Activated CD4-positive, CD25-positive, alpha-beta regulatory T cell treated with anti-CD3 and anti-CD28 coated beads, Interleukin-2, amount 50 U/mL, for 16 hours (primary cell): ENCODE data around the gene KCTD19.
A peak's percentile ranks its signal among the peaks of the same experiment; 100 is the strongest.
"Not testable (repeated sequence)": the region's sequence is repeated elsewhere in the genome, so short reads cannot be mapped to it uniquely, and the experiment has no call there.

Experiments used
- DNase-seq: peaks from one replicate; pipeline ENCODE4 v3.0.0-alpha.2; 2020; ENCODE audit warnings: low read depth, low spot score

KCTD19 gene

DNA sequence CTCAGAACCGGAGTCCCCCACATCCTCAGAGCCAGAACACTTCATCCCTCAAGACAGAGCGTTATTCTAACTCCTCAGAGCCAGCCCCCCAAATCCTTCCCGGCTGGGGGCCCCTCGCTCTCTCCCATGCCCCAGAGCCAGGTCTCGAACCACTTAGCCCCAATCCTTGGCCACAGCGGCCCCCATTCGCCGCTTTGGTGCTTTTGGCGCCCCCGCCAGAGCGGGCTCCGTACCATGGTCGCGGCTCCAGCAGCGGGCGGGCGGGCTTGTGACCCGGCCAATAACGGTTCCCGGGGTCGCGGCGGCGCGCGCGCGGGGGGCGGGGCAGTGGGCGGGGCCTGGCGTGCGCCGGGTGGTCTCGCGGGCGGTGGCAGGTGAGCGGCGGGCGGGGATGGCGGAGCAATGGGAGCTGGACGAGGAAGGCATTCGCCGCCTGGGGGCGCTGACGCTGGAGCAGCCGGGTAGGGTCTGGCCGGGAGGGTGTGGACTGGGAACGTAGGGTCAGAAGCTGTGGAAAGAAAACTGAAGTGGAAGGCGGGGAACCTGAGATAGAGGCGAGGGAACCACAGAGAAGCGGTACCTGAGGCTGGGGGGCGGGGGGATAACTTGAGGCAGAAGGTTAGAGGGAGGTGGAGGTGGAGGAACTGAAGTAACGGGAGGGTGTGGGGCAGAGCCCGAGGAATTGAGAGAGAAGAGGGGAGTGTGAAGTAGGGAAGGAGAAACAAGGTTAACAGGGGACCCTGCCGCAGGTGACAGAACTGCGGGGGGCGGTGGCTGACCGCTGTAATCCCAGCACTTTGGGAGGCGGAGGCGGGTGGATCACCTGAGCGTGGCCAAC lies at the start of gene KCTD19, which contains the start of gene LRRC36:
Gene KCTD19 (minus strand): TSS at position 270 of the 838 bp plus-strand sequence. CDS start 34 bp downstream, at position 236.
Gene LRRC36 (plus strand): TSS at position 344 of the 838 bp plus-strand sequence. CDS start 48 bp downstream, at position 392.
- peak; percentile 10 for DNase-seq

DNA sequence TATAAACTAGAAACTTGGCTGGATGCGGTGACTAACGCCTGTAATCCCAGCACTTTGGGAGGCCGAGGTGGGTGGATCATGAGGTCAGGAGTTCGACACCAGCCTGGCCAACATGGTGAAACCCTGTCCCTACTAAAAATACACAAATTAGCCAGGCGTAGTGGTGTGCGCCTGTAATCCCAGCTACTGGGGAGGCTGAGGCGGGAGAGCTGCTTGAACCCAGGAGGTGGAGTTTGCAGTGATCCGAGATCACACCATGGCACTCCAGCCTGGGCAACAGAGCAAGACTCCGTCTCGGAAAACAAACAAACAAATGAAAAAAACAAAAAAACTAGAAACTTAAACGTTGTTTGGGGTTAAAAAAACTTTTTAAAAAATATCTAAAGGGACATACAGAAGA lies 49.5 kb upstream of the KCTD19 start:
- not testable (repeated sequence) for DNase-seq

DNA sequence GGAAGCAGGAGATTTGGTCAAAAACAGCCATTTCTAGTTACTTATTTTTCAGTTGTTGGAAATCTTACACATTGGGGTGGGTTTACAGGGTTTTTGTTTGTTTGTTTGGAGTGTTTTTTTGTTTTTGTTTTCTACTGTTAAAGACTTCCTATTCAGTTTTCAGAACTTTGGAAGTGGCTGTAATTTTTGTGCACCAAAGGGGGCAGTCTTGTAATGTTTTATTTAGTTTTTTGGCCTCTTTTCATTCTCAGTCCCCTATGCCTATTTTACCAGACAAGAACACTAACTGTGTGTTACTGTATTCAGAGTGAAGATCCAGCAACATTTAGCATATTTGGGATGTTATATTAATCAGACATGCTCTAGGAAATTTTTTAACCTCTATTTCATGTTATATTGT lies 46.1 kb upstream of the KCTD19 start:
- DNase-seq, result no peak

DNA sequence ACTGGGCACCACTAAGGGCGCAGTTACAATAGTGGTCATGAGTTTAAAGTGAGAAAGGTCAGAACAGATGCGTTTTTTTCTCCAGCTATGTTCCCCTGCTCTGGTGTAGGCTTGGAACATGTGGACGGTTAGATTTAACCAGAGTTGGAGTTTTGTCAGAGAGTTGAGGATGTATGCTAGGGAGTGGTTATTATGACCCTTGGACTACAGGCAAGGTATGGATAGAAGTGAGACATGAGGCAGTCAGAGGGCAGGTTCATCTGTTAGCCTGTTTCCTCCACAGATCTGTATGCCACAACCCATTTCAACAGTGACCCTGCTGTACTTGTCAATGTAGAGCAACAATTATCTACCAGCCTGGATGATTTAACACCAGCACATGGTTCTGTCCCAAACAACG lies 44.1 kb upstream of the KCTD19 start:
- no peak for DNase-seq

DNA sequence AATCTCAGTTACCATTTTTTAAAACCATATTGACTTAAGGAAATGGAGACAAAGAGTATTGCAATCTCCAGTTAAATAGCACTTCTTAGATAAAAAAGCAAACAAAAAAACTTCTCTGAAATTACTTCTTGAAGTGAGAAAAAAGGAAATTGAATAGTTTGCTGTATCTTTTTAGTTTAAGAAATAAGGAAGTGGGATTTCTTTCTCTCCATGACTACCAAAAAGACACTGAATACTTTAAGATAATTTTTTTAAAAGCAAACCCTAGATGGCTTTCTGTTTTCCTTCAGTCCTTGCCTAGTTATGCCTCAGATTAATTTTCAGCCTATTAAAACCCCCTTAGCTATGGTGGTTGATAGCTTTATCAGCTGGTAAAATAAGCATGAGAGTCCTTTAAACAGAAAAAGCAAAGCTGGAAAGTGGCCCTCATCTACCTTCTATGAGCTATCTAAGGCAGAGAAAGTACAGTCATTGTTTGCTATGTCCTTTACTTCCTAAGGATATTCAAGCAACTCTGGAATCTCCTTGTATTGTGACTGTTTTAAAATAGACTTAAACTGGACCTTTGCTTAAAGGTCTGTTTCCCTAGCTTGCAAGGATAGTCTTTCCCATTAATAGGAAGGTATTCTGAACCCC lies 38.2 kb upstream of the KCTD19 start:
- DNase-seq, result no peak

DNA sequence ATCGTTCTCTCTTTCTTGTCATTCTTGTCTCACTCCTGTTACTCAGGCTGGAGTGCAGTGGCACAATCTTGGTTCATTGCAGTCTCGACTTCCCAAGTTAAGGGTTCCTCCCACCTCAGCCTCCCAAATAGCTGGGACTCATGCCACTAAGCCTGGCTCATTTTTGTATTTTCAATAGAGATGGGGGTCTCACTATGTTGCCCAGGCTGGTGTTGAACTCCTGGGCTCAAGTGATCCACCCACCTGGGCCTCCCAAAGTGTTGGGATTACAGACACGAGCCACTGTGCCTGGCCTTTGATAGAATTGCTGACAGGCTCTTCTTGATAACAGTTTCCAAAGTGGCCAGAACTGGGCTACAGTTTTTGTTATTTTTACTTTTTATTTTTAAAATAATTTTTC lies 34.5 kb upstream of the KCTD19 start:
- no peak for DNase-seq

DNA sequence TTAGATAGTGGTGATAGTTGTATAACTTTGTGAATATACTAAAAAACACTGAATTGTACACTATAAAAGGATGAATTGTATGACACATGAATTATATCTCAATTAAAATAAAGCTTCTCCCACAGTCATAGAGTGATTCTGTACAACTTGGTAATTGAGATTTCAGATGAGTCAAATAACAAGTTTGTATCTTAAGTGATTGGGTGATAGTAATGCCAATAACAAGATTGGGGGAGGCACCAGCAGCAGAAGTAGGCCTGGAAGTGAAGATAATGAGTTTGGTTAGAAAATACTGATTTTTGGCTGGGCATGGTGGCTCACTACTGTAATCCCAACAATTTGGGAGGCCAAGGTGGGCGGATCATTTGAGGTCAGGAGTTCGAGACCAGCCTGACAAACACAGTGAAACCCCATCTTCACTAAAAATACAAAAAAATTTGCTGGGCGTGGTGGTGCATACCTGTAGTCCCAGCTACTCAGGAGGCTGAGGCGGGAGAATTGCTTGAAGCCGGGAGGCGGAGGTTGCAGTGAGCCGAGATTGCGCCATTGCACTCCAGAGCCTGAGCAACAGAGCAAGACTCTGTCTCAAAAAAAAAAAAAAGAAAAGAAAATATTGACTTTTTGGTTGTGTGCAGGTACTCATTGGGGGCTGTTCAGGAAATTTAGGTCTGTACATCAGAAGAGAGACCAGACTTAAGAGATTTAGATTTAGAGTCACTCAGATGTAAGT lies 33.2 kb upstream of the KCTD19 start:
- DNase-seq, result not testable (repeated sequence)

DNA sequence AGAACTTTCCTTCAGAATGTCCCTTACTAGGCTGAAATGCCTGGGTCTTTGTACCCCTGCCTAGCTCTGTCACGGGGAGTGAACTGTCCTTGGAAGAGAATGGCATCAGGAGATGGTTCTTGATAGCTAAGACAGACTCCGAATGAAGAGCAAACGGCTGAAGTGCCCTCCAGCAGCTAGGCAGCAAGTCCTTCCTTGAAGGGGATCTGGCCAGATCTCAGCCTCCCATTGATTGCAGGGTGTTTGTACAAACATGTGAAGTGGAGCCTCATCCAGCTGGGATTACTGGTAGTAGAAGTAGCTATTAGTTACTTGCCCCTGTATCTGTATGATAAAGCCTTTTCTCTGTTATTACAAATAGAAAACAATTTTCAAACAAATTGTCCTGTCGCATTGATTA lies 31.0 kb upstream of the KCTD19 start:
- DNase-seq, result no peak

DNA sequence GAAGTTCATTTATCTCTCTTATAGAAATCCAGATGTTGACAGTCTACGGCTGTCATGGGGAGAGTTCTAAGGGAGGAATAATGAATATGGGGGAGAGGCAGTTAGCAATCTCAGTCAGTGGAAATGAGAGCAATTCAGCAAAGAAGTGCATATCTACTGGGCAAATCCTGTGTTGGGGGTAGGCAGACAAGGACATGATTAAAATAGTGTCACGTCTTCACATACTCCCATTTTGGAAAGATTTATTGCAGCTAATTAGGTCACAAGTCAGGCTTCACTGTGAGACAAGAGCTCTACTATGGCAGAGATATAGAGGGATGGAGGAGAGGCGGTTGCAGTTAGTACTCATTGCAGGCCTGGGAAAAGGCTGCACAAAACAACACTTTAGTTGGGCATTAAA lies 29.9 kb upstream of the KCTD19 start:
- DNase-seq, result no peak

DNA sequence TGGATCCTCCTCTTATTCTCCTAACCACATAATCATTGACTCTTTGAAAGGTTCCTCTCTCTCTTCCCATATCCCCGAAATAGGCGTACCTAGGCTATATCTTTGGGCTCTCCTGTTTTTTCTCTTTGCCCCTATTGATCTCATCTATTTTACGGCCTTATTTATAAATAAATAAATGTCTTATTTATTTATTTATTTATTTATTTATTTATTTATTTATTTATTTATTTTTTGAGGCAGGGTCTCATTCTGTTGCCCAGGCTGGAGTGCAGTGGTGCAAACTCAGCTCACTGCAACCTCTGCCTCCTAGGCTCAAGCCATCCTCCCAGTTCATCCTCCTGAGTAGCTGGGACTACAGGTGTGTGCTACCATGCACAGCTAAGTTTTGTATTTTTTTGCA lies 25.9 kb upstream of the KCTD19 start:
- not testable (repeated sequence) for DNase-seq

DNA sequence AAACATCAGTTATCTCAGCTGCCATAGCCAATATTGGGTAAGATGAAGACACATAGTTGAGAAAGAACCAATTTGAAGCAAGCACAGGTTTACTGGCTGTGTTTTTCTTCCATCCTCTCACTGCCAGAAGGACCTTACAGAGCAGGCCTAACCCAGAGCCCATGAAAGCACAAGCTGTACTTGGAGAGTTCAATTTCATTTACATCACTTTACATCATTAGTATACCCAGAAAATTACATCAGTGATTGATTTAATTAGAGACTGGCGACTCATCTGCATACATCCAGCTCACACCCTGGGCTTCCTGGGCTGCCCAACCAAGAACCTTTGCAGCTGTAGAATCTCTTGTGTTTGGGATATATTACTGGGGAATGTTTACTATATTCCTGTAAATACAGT lies 23.8 kb upstream of the KCTD19 start:
- no peak for DNase-seq

DNA sequence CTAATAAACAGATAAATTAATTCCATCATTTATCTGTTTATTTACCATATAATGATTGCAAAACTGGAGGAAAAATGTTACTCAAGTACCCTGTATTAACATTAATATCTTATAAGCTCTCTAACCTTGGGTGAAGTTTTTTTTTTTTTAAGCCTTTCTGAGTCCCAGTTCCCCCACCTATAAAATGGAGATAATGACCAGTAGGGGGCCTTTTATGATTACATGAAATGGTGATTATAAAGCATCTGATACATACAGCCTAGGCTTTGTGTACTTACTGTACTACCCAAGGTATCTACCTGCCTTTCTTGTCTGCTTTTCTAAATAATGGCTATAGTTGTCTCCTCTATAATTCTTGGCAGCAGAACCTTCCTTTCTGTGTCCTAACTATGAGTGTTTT lies 22.6 kb upstream of the KCTD19 start:
- DNase-seq, result no peak

DNA sequence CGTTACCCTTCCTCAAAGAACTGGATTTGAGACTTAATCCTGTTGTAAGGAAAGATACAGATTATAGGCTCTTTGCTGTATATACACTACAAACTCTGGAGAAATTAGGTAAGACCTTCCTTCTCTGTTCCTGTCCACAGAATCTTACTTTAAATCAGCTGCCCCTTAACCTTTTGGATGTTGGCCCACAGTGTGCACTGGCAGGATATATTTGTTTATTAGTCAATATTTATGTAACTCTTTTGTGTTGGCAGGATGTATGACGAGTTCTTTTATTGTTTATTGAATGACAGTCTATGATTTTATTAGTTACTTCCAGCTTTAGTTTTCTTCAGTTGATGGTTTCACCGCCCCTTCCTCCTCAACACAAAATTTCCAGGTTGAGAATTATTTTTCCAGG lies 19.8 kb upstream of the KCTD19 start:
- DNase-seq, result no peak

DNA sequence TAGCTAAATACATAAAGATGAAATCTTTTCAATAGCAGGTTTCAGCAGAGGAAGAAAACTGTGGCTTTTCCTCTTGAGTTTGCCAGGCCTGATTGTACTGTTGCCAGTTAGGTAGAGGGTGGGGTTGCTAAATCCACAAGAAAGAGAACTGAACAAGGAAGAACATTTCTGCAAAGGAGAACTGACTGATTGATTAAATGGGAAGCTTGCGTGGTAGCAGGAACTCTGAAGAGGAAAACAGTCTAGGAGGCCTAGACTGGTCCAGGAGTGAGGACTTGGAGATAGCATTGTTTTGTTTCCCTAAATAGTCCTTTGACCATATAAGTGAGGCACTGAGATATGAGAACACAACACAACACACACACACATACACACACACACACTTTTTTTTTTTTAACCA lies 18.9 kb upstream of the KCTD19 start:
- DNase-seq, result no peak

DNA sequence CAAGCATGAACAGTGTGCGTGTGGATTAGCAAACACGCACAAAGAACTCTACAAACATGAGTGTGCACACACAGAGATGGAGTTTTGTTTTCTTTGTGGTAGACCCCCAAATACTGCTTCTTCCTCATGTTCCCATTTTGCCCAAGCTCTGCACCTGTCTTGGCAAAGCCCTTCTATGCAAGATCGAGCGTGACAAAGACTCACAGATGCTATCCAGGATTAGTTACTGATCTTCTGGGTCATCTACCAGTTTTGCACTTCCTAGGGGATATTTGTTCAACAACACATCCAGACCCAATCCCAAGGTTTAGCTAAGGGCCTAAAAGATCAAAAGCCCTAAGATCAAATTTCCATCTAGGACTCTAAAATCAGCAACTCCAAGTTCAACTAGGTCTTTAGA lies 16.1 kb upstream of the KCTD19 start:
- DNase-seq, result no peak

DNA sequence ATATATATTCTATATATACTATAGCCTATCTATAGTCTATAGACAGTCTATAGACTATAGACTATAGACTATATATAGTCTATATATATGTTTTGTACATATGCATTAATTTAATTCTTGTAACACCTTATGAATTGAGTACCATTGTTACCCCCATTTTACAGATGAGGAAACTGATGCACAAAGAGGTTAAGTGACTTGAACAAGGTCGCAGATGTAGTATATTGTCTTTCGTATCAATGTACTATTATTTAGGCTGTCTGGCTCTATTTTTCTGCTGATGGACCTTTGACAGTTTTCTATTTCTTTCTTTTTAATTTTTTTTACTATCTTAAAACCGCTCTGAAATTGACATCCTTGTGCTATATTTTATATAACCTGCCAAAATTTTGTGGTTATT lies 14.7 kb upstream of the KCTD19 start:
- DNase-seq, result no peak

DNA sequence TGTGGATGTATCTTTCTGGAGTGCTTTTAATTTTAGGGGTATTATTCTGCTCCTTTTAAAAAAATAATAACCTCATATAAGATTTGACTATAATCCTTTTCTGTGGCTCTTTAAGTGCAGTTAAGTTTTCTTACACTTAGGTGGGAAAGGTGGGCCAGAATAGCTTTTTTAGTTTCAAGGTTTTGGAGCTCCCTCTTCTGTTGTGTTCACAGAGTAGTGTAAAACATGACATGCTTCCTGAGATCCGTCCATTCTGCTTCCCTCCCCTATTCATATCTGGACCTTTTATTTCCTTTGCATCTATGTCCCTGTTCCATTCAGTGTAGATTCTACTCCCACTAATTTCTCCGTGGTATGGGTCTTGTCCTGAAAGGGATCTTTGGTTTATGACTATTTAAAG lies 12.9 kb upstream of the KCTD19 start:
- DNase-seq, result no peak

DNA sequence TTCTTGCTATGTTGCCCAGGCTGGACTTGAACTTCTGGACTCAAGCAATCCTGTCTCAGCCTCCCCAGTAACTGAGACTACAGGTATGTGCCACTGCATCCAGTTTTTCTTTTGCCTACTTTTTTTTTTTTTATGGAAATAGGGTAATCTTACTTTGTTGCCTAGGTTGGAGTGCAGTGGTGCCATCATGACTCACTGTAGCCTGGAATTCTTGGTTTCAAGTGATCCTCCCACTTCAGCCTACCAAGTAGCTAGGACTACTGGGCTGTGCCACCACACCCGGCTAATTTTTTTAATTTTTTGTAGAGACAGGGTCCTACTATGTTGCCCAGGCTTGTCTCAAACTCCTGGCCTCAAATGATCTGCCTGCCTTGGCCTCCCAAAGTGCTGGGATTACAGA lies 10.1 kb upstream of the KCTD19 start:
- DNase-seq, result no peak

DNA sequence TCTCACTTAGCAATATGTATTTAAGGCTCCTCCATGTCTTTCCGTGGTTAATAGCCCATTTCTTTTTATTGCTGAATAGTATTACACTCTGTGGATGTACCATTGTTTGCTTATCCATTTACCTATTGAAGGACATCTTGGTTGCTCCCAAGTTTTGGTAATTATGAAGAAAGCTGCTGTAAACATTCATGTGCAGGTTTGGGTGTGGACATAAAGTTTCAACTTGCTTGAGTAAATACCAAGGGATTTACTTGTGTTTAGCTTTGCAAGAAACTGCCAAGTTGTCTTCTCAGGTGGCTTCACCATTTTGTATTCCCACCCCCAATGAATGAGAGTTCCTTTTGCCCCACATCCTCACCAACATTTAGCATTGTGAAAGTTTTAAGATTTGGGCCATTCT lies 9.6 kb upstream of the KCTD19 start:
- no peak for DNase-seq

DNA sequence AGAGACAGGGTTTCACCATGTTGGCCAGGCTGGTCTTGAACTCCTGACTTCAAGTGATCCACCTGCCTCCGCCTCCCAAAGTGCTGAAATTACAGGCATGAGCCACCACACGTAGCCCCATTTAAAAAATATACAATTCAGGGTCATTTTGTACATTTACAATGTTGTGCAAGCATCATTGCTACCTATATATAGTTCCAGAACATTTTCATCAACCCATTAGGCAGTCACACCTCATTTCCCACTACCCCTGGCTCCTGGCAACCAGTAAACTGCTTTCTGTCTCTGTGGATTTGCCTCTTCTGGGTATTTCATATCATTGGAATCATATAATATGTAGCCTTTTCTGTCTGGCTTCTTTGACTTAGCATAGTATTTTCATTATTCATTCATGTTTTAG lies 6.8 kb upstream of the KCTD19 start:
- no peak for DNase-seq

DNA sequence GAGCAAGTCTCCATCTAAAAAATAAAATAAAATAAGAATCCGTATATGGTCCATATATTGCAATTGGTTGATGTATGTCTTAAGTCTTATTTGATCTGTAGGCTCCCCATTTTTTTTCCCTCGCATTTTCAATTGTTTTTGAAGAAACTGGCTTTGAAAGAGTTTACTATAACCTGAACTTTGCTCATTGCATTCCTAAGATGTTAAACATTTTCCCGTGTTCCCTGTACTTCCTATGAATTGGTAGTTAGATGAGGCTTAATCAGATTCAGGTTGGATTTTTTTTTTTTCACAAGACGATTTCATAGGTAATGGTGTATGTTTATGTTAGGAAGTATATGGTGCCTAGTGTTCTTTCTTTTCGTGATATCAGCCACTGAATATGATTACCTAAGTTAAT lies 3.4 kb upstream of the KCTD19 start:
- DNase-seq, result no peak

DNA sequence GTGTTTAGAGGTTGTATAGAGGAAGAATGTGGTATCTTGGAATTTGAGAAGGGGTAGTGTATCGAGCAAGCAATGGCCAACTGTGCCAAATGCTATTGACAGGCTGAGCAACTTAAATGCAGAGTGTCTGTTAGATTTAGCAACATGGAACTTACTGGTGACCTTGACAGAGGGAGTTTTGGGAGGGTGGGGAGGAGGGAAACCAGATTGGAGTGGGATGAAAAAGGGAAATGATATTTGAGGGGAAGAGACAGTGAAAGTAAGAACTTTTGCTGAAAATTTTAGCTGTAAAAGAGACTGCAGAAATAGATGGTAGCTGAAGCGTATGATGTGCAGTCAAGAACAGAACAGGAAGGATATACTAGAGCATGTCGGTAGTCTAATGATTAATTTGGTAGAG lies 1.2 kb upstream of the KCTD19 start:
- DNase-seq, result no peak

DNA sequence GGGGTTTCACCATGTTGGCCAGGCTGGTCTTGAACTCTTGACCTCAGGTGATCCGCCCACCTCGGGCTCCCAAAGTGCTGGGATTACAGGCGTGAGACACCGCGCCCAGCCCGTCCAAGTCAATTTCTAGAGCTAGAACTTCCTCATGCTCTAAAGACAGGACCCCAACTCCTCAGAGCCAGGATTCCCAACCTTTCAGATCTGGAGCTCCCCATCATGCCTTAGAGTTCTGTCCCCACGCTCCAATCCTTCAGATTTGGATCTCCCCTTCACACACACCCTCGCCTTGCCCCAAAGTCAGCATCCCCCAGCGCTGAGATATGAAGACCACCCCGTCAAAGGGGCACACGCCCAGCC lies 448 bp downstream of the KCTD19 start:
- no peak for DNase-seq
